HG03432 (cell line): ENCODE data around the gene AK4.

Experiments
- ATAC-seq: cut with Tn5 transposase; IDR thresholded peaks from one replicate; pipeline ENCODE4 v1.9.1; 2021; ENCODE audit warnings: mild to moderate bottlenecking, moderate library complexity; ENCODE audit not compliant: unreplicated experiment

AK4 gene

GRCh38 chr1:65175171-65176055, 27.4 kb downstream of the AK4 start:
- no peak for ATAC-seq

GRCh38 chr1:65176056-65176450, 28.1 kb downstream of the AK4 start:
- ATAC-seq = no peak

DNA sequence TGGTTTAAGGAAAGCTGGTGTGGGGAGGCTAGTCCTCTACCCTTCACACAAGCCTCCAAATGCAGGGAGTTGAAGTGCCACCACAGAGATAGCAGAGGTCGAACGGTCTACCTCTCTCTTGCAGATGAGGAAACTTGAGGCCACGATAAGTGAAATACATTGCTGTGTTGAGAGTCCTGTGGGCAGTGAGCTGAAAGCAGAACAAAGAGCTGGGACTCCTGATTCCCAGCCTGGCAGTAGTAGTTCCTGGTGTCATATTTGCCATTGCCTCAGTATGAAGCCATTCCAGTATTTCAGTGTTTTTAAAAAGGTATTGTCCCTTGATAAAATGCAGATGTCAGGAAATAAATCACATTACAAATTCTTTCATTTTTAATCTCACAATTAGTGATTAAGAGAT, 28.6 kb downstream of the AK4 start:
- no peak for ATAC-seq

- ATAC-seq = no peak
These were observed 29.5 kb downstream of the AK4 start for GRCh38 chr1:65177457-65177856.

GRCh38 chr1:65178235-65178634, 30.2 kb downstream of the AK4 start:
- no peak for ATAC-seq

- no peak for ATAC-seq
These were observed 31.1 kb downstream of the AK4 start for GRCh38 chr1:65179148-65179547.

GRCh38 chr1:65180977-65181376, 33.0 kb downstream of the AK4 start:
- ATAC-seq = no peak

DNA sequence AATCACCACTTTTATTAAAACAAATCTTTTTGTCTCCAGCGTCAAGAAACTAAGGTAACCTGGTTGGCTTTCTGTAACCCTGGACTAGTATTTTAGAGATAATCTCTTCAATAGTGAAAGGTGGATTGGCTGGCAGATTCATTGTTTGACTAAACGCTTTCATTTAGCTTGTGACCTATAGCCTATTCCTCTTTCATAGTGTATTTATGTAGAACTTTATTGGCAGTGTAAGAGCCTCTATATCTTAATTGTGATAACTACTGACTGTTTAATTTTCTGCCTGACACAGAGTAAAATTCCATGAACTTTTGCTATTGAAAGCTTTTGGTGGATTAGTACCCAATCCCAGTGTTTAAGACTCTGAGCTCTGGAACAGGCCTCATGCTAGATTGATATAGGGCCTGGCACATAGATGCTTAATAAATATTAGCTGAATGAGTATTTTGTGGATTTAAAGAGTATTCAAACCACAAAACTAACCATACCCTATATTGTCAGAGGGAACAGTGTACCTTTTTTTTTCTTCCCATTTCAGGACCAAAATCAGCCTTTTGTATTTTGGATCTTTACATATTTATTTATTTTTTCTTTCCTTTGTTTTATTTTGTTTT, 34.8 kb downstream of the AK4 start:
- ATAC-seq = no peak

DNA sequence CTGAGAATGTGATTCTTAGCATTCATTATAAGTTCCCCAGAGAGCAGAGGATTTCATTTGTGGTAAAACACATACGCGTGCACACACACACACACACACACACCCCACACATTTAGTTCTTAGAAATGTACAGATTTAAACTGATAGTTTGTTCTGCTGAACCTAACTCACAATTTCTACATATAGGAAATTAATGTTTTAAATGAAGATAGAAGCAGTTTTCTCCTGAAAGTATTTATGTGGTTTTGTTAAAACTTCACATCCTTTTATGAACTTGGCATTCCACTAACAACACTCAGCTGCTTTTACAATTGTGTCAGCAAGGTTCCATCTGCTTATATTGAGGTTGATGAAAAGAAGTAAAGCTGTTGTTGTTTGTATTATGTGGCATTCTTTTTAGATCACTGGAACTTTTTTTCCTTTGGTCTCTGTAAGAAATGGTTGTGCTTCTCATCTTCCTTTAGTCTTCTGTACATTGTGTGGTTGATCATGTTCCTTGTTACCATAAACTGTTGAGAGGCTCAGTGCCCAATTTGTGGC, 41.6 kb downstream of the AK4 start:
- ATAC-seq = no peak

DNA sequence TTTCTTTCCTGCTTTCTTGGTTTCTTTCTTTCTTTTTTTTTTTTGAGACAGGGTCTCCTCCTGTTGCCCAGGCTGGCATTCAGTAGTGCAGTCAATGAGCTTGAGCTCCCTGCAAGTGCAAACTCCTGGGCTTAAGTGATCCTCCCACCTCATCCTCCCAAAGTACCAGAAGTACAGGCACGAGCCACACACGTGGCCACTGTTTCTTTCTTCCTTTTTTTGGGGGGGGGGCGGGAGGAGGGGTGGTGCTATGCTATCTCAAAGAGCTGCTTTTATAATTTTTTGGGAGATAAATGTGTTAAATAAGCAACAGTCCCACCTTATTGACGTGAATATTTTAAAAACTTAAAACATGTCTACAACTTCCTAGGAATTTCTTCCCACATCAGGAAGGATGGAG, 42.2 kb downstream of the AK4 start:
- ATAC-seq = no peak

- ATAC-seq = no peak
These were observed 45.2 kb downstream of the AK4 start for GRCh38 chr1:65193129-65193695.

DNA sequence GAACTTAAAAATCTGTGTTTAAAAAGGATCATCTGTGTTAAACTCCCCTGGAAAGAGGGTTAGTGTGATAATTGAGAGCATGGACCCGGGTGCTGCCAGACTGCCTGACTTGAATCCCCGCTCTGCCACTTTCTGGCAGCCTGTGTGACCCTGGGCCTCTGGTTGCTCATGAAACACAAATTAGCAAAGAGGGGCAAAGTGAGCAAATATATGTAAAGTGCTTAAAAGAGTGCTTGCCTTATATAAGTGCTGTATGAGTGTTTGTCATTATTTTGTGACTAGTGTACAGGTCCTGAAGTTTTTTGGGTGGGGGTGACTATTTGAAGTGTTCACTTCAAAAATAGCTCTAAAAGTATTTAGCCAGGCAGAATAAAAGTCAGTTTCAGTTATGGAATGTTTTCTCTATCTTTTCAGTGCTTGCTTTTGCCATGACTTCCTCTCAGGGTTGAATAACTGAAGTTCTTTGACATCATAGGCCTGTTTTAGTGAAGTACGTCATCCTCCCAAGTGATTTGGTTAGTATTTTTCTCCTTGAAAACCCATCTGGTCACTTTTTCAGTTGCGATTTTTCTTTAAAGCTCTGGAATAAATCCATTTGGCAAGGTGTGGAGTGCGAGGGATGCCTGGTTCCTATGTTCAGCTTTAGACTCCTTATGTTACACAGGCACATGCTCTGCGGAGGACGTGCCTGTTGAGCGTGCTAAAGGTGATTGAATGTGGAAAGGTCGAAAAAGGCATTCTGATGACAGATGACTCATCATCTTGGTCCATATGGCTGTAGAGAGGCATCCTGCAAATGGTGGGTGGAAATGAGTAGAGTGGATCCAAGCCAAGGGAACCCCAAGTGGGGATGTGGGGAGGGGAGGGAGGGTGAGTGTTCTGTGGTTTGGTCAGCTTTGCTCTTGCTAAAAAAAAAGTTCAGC, 47.8 kb downstream of the AK4 start:
- ATAC-seq = no peak

- no peak for ATAC-seq
These were observed 48.9 kb downstream of the AK4 start for GRCh38 chr1:65196926-65197325.

GRCh38 chr1:65197636-65198035, 49.6 kb downstream of the AK4 start:
- no peak for ATAC-seq

DNA sequence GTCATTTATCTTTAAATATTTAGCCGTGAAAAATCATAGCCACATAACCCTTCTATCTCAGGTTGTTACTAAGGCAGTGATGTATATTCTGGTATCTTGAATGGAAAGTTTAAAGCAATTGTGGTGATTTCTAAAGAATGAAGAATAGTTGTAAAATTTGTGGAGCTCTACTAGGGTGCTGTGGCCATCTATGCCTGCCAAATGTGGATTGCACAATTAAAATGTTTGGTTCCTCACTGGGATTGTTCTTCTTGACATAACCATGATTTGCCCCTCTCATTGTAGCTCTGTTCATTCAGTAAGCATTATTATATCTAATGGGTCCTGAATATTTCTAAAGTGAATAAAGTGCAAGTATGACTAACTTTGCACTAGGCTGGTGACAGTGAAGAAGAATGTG, 50.1 kb downstream of the AK4 start:
- ATAC-seq = no peak

DNA sequence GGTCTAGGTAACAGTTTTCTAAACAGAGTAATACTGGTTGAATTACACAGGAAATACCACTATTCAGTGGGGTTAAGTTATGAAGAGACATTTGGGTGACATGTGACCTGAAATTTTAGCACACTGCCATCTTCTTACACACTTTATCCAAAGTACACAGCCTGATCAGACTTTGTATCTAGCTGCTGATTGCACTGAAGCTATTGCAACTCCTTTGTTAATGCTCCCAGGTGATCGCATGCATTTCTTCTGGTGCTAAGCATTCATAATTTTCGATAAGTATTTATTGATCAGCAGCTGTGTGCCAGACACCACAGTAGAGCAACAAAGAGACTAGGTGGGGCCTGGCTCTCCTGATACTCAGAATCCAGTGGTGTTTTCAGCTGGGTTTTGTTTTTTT, 52.4 kb downstream of the AK4 start:
- no peak for ATAC-seq

DNA sequence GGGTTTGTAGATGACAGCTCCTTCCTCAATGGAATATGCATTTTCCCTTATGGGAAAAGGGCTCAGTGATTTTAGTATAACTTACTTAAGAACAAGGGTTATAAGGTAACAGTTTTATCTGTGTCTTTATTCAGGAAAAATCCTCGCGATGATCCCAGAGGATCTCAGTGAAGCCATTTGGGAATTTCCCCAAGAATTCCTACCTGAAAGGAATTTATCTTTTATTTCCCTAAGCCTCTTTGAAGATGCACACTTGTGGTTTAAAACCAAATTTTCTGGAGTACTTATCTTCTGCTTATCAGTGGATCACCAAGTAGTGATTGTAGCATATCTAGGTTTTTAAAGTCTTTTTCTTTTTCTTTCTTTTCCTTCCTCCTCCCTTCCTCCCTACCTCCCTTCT, 58.8 kb downstream of the AK4 start:
- ATAC-seq = no peak

GRCh38 chr1:65207317-65207716, 59.3 kb downstream of the AK4 start:
- peak; percentile 74 for ATAC-seq

- ATAC-seq = no peak
These were observed 60.6 kb downstream of the AK4 start for GRCh38 chr1:65208563-65208973.

- peak; percentile 50 for ATAC-seq
These were observed 61.2 kb downstream of the AK4 start for GRCh38 chr1:65209005-65209885.
